Measurements from ENCODE around the gene TMSB15B. TPM values are rescaled to one million over a fixed set of nuclear protein-coding genes. Genes with fewer than 3 reads are reported as not detected.
A peak's percentile ranks its signal among the peaks of the same experiment; 100 is the strongest.
"Not testable (repeated sequence)": the region's sequence is repeated elsewhere in the genome, so short reads cannot be mapped to it uniquely, and the experiment has no call there.

TMSB15B gene
- 1 to 10 TPM; 7.3 to 7.5 TPM for total RNA-seq

GRCh38 chrX:103962411-103963278 lies at the start of gene TMSB15B:
TMSB15B (plus strand) TSS chrX:103962627.
- H3K4me3 Mint-ChIP-seq; CTCF ChIA-PET; H3K36me3 Mint-ChIP-seq (ENCODE audit: low read depth); POLR2A ChIA-PET; H3K27me3 Mint-ChIP-seq; H3K9me3 Mint-ChIP-seq; H3K27ac Mint-ChIP-seq; H3K4me1 Mint-ChIP-seq; DNase-seq: not testable (repeated sequence)

GRCh38 chrX:103913356-103914020 lies 48.9 kb upstream of the TMSB15B start:
- POLR2A ChIA-PET = no interaction called here
- Mint-ChIP-seq H3K36me3 (ENCODE audit: low read depth) (peaks cover 13% of the 10 kb centered on the region), H3K27ac (no peak overlapping the region), H3K4me1 (peaks cover 3% of the 10 kb centered on the region), H3K9me3 (no peaks in the 10 kb centered on the region), H3K27me3 (no peaks in the 10 kb centered on the region), H3K4me3 (no peak overlapping the region)
- DNase-seq = no peak
- CTCF ChIA-PET = no interaction called here

- POLR2A ChIA-PET = interaction anchor here (1.3 to 2.3 kb wide), 5 partner anchors 86 to 277 kb away, joined by 3 to 9 read pairs (median 5); partner anchors contain the start of genes MORF4L2, RAB9B and SLC25A53
Measured at GRCh38 chrX:103918050-103918449, 44.4 kb upstream of the TMSB15B start.

GRCh38 chrX:103918571-103919269 lies 43.7 kb upstream of the TMSB15B start:
- Mint-ChIP-seq H3K9me3 (no peaks in the 10 kb centered on the region), H3K27ac (peak overlapping the region; percentile 87), H3K27me3 (no peaks in the 10 kb centered on the region), H3K4me3 (peak overlapping the region; percentile 91), H3K4me1 (peaks cover 31% of the 10 kb centered on the region), H3K36me3 (ENCODE audit: low read depth) (peaks cover 29% of the 10 kb centered on the region)
- DNase-seq = peak; percentile 63
- POLR2A ChIA-PET = interaction anchor here (1.3 to 2.9 kb wide), 6 partner anchors 87 to 277 kb away, joined by 5 to 10 read pairs (median 6); partner anchors contain the start of genes MORF4L2, RAB9B and SLC25A53
- CTCF ChIA-PET = interaction anchor here (1.0 to 2.9 kb wide), 6 partner anchors 15 to 232 kb away, joined by 3 to 14 read pairs (median 5); partner anchors contain the start of gene MORF4L2

More at GRCh38 chrX:103918050-103918449, 44.4 kb upstream of the TMSB15B start:
- no peaks in the 10 kb centered on the region for H3K9me3 Mint-ChIP-seq
- H3K4me3 Mint-ChIP-seq = peak overlapping the region; percentile 91
- H3K36me3 Mint-ChIP-seq (ENCODE audit: low read depth) = peaks cover 30% of the 10 kb centered on the region
- peaks cover 31% of the 10 kb centered on the region for H3K4me1 Mint-ChIP-seq
- CTCF ChIA-PET = interaction anchor here (0.6 to 2.9 kb wide), 7 partner anchors 15 to 249 kb away, joined by 3 to 14 read pairs (median 4); no protein-coding TSS in a partner anchor
- no peaks in the 10 kb centered on the region for H3K27me3 Mint-ChIP-seq
- DNase-seq = peak; percentile 53
- peak overlapping the region; percentile 87 for H3K27ac Mint-ChIP-seq

DNA sequence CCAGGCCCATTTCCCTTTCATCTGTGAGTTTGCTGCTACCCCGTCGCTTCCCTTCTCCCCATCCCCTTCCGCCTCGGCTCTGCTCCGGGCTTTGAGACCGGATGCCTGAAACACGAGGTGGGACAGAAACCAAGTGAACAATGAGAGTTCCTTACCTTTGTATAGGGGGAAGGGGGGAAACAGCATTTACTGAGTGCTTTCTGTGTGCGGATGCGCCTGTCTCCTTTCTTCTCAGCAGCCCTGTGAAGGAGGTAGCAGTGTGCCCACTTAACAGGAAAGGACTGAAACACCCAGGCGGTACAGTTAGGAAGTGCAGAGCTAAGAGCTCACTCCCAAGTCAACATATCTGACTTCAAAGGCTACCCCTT lies 43.2 kb upstream of the TMSB15B start:
- Mint-ChIP-seq H3K9me3 (no peaks in the 10 kb centered on the region), H3K4me3 (peak overlapping the region; percentile 91), H3K4me1 (peaks cover 33% of the 10 kb centered on the region), H3K36me3 (ENCODE audit: low read depth) (peaks cover 28% of the 10 kb centered on the region), H3K27ac (peak overlapping the region; percentile 87), H3K27me3 (no peaks in the 10 kb centered on the region)
- POLR2A ChIA-PET = interaction anchor here (1.3 to 2.9 kb wide), 6 partner anchors 88 to 276 kb away, joined by 5 to 10 read pairs (median 6); partner anchors contain the start of genes MORF4L2, RAB9B and SLC25A53
- CTCF ChIA-PET = interaction anchor here (1.0 to 2.9 kb wide), 6 partner anchors 14 to 233 kb away, joined by 3 to 14 read pairs (median 5); partner anchors contain the start of gene MORF4L2
- peak; percentile 40 for DNase-seq

GRCh38 chrX:103920515-103920914 lies 41.9 kb upstream of the TMSB15B start:
- H3K27me3 Mint-ChIP-seq, H3K9me3 Mint-ChIP-seq, DNase-seq: not testable (repeated sequence)
- ChIA-PET CTCF (interaction anchor here (1.0 to 2.8 kb wide), 2 partner anchors 13 to 20 kb away, joined by 3 to 14 read pairs; no protein-coding TSS in a partner anchor), POLR2A (interaction anchor here (1.6 to 2.9 kb wide), 3 partner anchors 89 to 236 kb away, joined by 5 to 10 read pairs (median 5); partner anchors contain the start of genes MORF4L2 and RAB9B)
- peak overlapping the region; percentile 47 for H3K4me3 Mint-ChIP-seq
- peak overlapping the region; percentile 52 for H3K27ac Mint-ChIP-seq
- peaks cover 26% of the 10 kb centered on the region for H3K36me3 Mint-ChIP-seq (ENCODE audit: low read depth)
- H3K4me1 Mint-ChIP-seq = peaks cover 35% of the 10 kb centered on the region

DNA sequence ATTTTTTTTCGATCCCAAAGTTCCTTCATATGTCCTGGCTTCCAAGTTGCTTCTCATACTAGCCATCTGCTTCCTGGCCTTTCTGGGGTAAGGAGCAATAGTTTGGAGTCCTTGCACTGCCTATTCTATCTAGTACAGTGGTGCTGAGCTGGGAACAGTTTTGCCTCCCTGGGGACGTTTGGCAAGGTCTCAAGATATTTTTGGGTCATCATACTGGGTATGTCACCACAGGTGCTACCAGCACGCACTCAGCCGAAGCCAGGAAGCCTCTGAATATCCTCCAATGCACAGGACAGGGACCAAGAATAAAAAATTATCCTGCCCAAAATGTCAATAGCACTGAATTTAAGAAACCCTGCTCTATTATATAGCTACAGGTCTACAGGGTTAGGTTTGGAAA lies 35.4 kb upstream of the TMSB15B start:
- Mint-ChIP-seq H3K9me3 (no peaks in the 10 kb centered on the region), H3K36me3 (ENCODE audit: low read depth) (peaks cover 20% of the 10 kb centered on the region), H3K4me3 (no peak overlapping the region)

GRCh38 chrX:103927633-103928032 lies 34.8 kb upstream of the TMSB15B start:
- Mint-ChIP-seq H3K27me3 (no peaks in the 10 kb centered on the region), H3K36me3 (ENCODE audit: low read depth) (peaks cover 16% of the 10 kb centered on the region), H3K4me1 (peaks cover 8% of the 10 kb centered on the region), H3K9me3 (no peaks in the 10 kb centered on the region), H3K27ac (no peak overlapping the region), H3K4me3 (no peak overlapping the region)
- ChIA-PET POLR2A (no interaction called here), CTCF (interaction anchor here (0.7 kb wide), 1 partner anchor 13 kb away, joined by 3 read pairs; no protein-coding TSS in a partner anchor)
- no peak for DNase-seq

More for the DNA sequence above, 35.4 kb upstream of the TMSB15B start:
- H3K4me1 Mint-ChIP-seq = peaks cover 12% of the 10 kb centered on the region
- CTCF ChIA-PET = interaction anchor here (0.7 kb wide), 1 partner anchor 13 kb away, joined by 3 read pairs; no protein-coding TSS in a partner anchor
- POLR2A ChIA-PET = no interaction called here
- H3K27me3 Mint-ChIP-seq = no peaks in the 10 kb centered on the region
- no peak overlapping the region for H3K27ac Mint-ChIP-seq
- no peak for DNase-seq

DNA sequence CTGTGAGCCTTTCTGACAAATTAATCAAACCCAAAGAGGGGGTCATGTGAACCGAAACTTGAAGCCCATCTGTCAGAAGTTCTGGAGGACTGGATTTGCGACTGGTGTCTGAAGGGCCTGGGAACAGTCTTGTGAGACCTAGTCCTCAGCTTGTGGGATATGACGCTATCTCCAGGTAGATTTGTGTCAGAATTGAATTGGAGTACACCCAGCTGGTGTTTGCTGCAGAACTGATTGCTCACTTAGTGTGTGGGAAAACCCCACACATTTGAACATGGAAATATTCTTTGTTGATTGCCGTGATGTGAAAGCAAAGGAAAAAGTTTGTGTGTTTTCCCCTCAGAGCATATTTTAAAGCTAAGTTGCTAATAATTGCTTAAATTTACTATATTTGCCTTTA lies 30.3 kb upstream of the TMSB15B start:
- H3K4me1 Mint-ChIP-seq = no peaks in the 10 kb centered on the region
- H3K27ac Mint-ChIP-seq = no peak overlapping the region
- no peaks in the 10 kb centered on the region for H3K9me3 Mint-ChIP-seq
- DNase-seq = no peak
- H3K36me3 Mint-ChIP-seq (ENCODE audit: low read depth) = peaks cover 12% of the 10 kb centered on the region
- no peaks in the 10 kb centered on the region for H3K27me3 Mint-ChIP-seq
- ChIA-PET CTCF (interaction anchor here (3.7 kb wide), 1 partner anchor 13 kb away, joined by 14 read pairs; no protein-coding TSS in a partner anchor), POLR2A (no interaction called here)
- H3K4me3 Mint-ChIP-seq = no peak overlapping the region

GRCh38 chrX:103940257-103940656 lies 22.2 kb upstream of the TMSB15B start:
- H3K27ac Mint-ChIP-seq; H3K36me3 Mint-ChIP-seq (ENCODE audit: low read depth); H3K9me3 Mint-ChIP-seq; POLR2A ChIA-PET; H3K27me3 Mint-ChIP-seq; H3K4me3 Mint-ChIP-seq; DNase-seq: not testable (repeated sequence)
- H3K4me1 Mint-ChIP-seq = peaks cover 35% of the 10 kb centered on the region
- CTCF ChIA-PET = interaction anchor here (0.6 to 1.7 kb wide), 4 partner anchors 13 to 95 kb away, joined by 3 to 16 read pairs (median 8); no protein-coding TSS in a partner anchor

GRCh38 chrX:103941201-103941975 lies 21.0 kb upstream of the TMSB15B start:
- DNase-seq = no peak
- Mint-ChIP-seq H3K4me1 (peaks cover 35% of the 10 kb centered on the region), H3K4me3 (no peak overlapping the region), H3K27ac (no peak overlapping the region), H3K36me3 (ENCODE audit: low read depth) (peaks cover under 1% of the 10 kb centered on the region), H3K27me3 (no peaks in the 10 kb centered on the region), H3K9me3 (no peaks in the 10 kb centered on the region)
- ChIA-PET POLR2A (no interaction called here), CTCF (interaction anchor here (0.8 to 1.7 kb wide), 3 partner anchors 23 to 96 kb away, joined by 3 to 16 read pairs (median 12); no protein-coding TSS in a partner anchor)

- H3K36me3 Mint-ChIP-seq (ENCODE audit: low read depth) = no peaks in the 10 kb centered on the region
- H3K27me3 Mint-ChIP-seq = no peaks in the 10 kb centered on the region
- no peaks in the 10 kb centered on the region for H3K9me3 Mint-ChIP-seq
- no peak overlapping the region for H3K4me3 Mint-ChIP-seq
- no peak for DNase-seq
- POLR2A ChIA-PET = no interaction called here
- CTCF ChIA-PET = no interaction called here
- H3K4me1 Mint-ChIP-seq = no peaks in the 10 kb centered on the region
- H3K27ac Mint-ChIP-seq = no peak overlapping the region
Measured at GRCh38 chrX:103949506-103949905, 12.9 kb upstream of the TMSB15B start.

All from activated CD4-positive, alpha-beta memory T cell treated with anti-CD3 and anti-CD28 coated beads, Interleukin-2, amount 10 ng/mL, durations not matched to agents 7 days and 5 days (primary cell).